Type B pancreatic cell (in vitro differentiated cells): ENCODE data around the gene EFCAB7. TPM values are rescaled to one million over a fixed set of nuclear protein-coding genes. Genes with fewer than 3 reads are reported as not detected.

Experiments
- DNase-seq: peaks from one replicate; pipeline ENCODE4 v3.0.0; 2021; ENCODE audit warnings: mixed read lengths; ENCODE audit not compliant: unreplicated experiment; ENCODE audit errors: extremely low spot score
- H3K27ac Mint-ChIP-seq: 2 replicates; pipeline ENCODE4 v1.8.0; 2021; ENCODE audit warnings: mild to moderate bottlenecking, mixed read lengths
- H3K27me3 Mint-ChIP-seq: 2 replicates; pipeline ENCODE4 v1.8.0; 2021; ENCODE audit warnings: mixed read lengths
- H3K36me3 Mint-ChIP-seq: 2 replicates; pipeline ENCODE4 v1.8.0; 2021; ENCODE audit warnings: mixed read lengths
- H3K4me1 Mint-ChIP-seq: one replicate; pipeline ENCODE4 v1.8.0; 2021; ENCODE audit warnings: mixed read lengths; ENCODE audit not compliant: unreplicated experiment
- H3K4me3 Mint-ChIP-seq: 2 replicates; pipeline ENCODE4 v1.8.0; 2021; ENCODE audit warnings: mild to moderate bottlenecking, mixed read lengths
- H3K9me3 Mint-ChIP-seq: 2 replicates; pipeline ENCODE4 v1.8.0; 2021; ENCODE audit warnings: mixed read lengths
- total RNA-seq: library from RNA; stranded (reverse); gene quantifications from 2 replicates; pipeline ENCODE4 v1.2.1, GENCODE V29; 2021; ENCODE audit warnings: low replicate concordance
- TF ChIP-seq, protein P1 (sequence below): fragments of 200-600 bp; sonication (generic); conservative IDR thresholded peaks from 2 replicates; pipeline ENCODE4 v1.5.0; 2021; ENCODE audit warnings: antibody characterized with exemption, mild to moderate bottlenecking

EFCAB7 gene
- total RNA-seq, 1 donor from 2014 or later = 10.2 TPM

DNA sequence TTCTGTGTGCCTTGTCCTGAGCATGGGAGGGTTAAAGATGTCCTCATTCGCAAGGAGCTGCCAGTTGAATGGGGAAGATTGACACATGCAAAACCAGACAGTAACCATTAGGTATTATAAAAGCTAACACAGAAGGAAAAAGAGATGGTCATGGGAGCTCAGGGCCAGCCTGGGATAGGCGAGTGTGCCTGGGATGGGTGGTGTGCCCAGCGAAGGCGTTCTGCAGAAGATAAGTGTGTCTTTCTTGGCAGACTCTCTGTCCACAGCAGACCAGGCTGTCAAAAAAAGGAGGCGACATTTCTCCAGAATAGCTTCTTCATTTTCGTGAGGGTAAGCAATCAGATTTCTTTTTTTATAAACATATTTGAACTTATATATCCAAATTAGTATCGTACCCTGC lies 84.0 kb downstream of the EFCAB7 start:
- Mint-ChIP-seq H3K36me3 (peaks cover 3% of the 10 kb centered on the region), H3K27me3 (no peaks in the 10 kb centered on the region), H3K4me1 (peaks cover 11% of the 10 kb centered on the region), H3K4me3 (no peak overlapping the region), H3K9me3 (peaks cover 1% of the 10 kb centered on the region), H3K27ac (no peak overlapping the region)
- TF ChIP-seq, protein P1, sequence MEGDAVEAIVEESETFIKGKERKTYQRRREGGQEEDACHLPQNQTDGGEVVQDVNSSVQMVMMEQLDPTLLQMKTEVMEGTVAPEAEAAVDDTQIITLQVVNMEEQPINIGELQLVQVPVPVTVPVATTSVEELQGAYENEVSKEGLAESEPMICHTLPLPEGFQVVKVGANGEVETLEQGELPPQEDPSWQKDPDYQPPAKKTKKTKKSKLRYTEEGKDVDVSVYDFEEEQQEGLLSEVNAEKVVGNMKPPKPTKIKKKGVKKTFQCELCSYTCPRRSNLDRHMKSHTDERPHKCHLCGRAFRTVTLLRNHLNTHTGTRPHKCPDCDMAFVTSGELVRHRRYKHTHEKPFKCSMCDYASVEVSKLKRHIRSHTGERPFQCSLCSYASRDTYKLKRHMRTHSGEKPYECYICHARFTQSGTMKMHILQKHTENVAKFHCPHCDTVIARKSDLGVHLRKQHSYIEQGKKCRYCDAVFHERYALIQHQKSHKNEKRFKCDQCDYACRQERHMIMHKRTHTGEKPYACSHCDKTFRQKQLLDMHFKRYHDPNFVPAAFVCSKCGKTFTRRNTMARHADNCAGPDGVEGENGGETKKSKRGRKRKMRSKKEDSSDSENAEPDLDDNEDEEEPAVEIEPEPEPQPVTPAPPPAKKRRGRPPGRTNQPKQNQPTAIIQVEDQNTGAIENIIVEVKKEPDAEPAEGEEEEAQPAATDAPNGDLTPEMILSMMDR = no peak
- DNase-seq = no peak

DNA sequence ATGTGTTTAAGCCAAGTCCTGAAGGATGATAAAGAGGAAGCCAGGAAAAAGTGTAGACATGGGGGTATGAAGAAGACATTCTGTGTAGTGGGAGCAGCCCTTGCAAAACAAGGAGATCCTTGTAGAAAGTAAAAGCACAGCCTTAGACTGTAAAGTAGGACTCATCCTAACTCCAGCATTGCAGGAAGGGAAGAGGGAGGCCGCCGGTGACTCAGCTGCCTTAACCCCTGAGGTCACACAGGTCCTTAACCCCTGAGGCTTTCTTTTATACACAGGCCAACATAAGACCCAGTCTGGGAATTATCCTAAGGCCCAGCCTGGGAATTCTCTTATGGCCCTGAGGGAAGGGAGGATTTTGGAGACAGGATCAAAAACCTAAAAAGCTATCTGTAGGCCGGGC lies 87.9 kb downstream of the EFCAB7 start:
- Mint-ChIP-seq H3K4me3 (no peak overlapping the region), H3K4me1 (peaks cover 22% of the 10 kb centered on the region), H3K27me3 (peaks cover 7% of the 10 kb centered on the region), H3K27ac (no peak overlapping the region), H3K9me3 (peaks cover 4% of the 10 kb centered on the region), H3K36me3 (no peaks in the 10 kb centered on the region)
- TF ChIP-seq, protein P1 = no peak
- DNase-seq = no peak

DNA sequence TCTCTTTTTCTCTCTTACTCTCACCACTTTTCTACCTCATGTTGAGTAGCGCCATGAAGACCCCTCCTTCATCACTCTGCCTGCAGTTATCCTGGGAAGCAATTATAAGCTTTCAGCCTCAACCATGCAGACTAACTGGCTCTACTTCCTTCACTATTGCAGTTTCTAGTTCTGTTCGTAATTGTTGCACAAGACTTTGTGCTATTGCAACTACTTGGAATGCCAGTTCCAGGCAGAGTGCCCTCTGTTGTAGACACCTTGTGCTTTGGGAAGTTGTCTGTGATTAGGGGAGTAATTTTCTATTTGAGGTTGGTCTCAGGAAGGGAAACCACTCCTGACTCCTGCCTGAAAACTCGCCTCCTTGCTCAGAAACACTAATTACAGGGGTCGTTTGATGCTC lies 89.2 kb downstream of the EFCAB7 start:
- Mint-ChIP-seq H3K27ac (peak overlapping the region; percentile 28), H3K9me3 (peaks cover 4% of the 10 kb centered on the region), H3K27me3 (peaks cover 7% of the 10 kb centered on the region), H3K36me3 (no peaks in the 10 kb centered on the region), H3K4me3 (no peak overlapping the region), H3K4me1 (peaks cover 28% of the 10 kb centered on the region)
- no peak for DNase-seq
- TF ChIP-seq, protein P1 = no peak

DNA sequence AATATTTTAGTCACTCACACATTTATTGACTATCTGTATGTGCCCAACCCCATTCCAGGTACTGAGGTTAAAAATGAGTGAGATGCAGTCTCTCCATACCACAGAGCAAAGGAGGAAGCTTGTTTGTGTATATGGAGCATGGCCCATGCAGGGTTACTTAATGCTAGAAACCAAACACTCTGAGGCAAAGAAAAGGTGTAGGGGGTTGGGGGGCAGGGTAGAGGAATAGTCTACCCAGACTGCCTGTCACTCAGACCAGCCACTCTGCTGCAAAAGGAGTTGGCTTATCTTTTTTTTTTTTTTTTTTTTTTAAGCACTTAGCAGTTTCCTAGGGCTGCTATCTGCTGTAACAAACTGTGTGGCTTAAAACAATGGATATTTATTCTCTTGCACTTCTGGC lies 89.6 kb downstream of the EFCAB7 start:
- H3K4me1 Mint-ChIP-seq = peaks cover 32% of the 10 kb centered on the region
- no peaks in the 10 kb centered on the region for H3K36me3 Mint-ChIP-seq
- DNase-seq = no peak
- TF ChIP-seq, protein P1 = no peak
- no peak overlapping the region for H3K4me3 Mint-ChIP-seq
- H3K27ac Mint-ChIP-seq = peak overlapping the region; percentile 28
- peaks cover 10% of the 10 kb centered on the region for H3K27me3 Mint-ChIP-seq
- H3K9me3 Mint-ChIP-seq = peaks cover 4% of the 10 kb centered on the region

DNA sequence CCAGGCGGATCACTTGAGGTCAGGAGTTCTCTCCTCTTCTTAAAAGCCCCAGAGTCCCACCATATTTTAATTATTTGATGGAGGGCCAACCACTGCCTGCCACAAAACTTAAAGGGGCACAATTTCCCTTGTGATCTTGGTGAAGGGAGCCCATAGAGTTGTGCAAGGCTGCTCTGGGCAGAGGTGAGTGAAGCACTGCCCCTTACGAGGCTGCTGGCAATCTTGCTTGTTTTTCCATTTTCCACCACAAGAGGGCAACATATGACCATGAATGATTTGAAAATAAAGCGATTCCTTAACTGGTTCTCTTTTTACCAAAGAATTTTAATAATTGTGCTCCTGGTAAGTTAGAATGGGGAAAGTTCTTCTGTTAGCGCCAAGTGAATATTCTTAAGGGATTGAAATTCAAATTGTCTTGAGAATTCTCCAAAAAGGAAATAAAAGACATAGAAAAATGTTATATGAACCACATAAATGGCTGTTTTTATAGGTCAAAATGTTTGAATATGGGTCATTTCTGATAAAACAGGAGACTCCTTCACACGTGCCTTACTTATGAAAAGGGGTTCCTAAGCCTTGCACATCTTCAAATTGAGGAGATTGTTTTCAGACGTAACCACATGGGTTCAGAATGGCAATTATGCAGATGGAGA lies 92.6 kb downstream of the EFCAB7 start:
- Mint-ChIP-seq H3K4me3 (no peak overlapping the region), H3K9me3 (peaks cover 4% of the 10 kb centered on the region), H3K36me3 (no peaks in the 10 kb centered on the region), H3K4me1 (peaks cover 32% of the 10 kb centered on the region), H3K27me3 (peaks cover 31% of the 10 kb centered on the region), H3K27ac (no peak overlapping the region)
- no peak for DNase-seq
- TF ChIP-seq, protein P1 = peak; percentile 91
